Measurements from ENCODE around the gene CPVL. TPM values are rescaled to one million over a fixed set of nuclear protein-coding genes. Genes with fewer than 3 reads are reported as not detected.

Gene CPVL
- total RNA-seq, 1 experiment from 2014 or later, result 46.1 TPM

DNA sequence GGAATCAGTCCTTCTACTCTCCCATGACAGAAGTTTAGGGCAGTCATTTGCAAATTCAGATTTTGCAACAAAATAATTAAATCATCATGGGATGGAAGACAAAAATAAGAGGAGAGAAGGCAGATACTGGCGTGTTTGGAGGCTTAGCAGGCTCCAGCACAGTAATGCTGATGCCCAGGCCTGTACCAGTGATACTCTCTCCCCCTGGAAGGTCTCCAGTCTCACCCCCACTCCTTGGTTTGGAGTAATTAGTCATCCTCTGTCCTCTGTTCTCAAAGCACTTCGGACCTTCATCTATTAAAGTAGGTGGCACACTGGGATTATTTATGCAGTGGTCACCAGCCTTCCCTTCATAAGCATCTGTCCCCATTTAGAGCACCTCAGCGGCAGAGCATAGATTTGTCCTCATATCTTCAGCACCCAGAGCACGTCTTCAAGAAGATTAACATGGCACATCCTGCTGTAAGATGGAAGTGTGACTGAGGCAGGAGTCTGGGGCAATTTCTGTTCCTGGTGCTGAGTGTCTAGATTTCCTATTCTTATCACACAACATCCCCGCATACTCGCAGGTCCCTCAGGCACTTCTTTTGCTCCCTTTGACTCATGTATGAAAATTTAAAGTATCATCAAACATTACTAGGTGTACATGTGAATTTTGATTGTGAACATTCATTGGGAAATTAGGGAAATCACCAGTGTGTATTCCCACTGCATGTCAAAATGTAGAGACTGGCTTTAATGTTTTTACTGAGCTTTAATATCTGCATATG lies 156.9 kb downstream of the CPVL start:
- no peaks in the 10 kb centered on the region for H3K36me3 ChIP-seq (replicated peaks; ENCODE audit: control insufficient read depth, insufficient read depth, low read length)
- H3K4me3 ChIP-seq (ENCODE audit: insufficient read depth, low read depth, low read length), result no peak overlapping the region
- DNase-seq, result no peak
- H3K27me3 ChIP-seq (ENCODE audit: control insufficient read depth, insufficient read depth, low read length), result no peaks in the 10 kb centered on the region

DNA sequence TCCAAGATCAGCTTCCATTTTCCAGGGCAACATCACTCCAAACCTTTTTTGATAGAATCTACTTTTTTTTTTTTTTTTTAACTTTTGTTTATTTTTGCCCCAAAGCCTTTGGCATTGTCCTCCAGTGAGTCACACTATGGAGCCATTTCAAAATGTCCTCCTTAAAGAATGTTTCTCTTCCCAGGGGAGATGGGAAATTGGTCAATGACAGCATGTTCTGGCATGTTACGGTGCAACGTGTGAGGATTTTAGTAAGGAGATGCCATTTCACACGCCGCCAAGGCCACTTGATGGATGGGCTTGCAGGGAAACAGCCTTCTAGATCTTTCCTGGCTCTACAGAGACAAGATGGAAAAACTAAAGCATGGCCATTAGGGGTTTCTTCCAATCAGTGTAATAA lies 157.5 kb downstream of the CPVL start:
- Histone ChIP-seq H3K27me3 (ENCODE audit: control insufficient read depth, insufficient read depth, low read length) (no peaks in the 10 kb centered on the region), H3K36me3 (replicated peaks; ENCODE audit: control insufficient read depth, insufficient read depth, low read length) (no peaks in the 10 kb centered on the region), H3K4me3 (ENCODE audit: insufficient read depth, low read depth, low read length) (no peak overlapping the region)
- no peak for DNase-seq

DNA sequence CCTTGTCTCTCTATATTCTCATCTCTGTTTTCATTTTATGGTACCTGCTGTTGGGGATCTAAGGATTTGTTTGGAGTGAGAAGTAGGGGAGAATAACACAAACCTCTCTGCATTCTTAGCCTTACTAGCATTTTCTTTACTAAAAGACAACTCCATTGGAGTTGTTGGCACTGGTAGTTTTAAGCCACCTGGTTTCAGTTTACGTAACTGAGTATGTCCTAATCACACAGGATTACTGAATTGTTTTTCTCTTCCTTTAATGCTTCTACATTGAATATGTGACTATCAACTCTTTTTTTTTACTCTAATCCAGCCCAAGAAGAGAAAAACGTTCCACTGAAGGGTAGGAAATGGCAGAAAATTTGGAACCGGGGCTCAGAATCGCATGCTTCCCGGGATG lies 158.2 kb downstream of the CPVL start:
- no peak for DNase-seq
- Histone ChIP-seq H3K27me3 (ENCODE audit: control insufficient read depth, insufficient read depth, low read length) (no peaks in the 10 kb centered on the region), H3K4me3 (ENCODE audit: insufficient read depth, low read depth, low read length) (no peak overlapping the region), H3K36me3 (replicated peaks; ENCODE audit: control insufficient read depth, insufficient read depth, low read length) (no peaks in the 10 kb centered on the region)

DNA sequence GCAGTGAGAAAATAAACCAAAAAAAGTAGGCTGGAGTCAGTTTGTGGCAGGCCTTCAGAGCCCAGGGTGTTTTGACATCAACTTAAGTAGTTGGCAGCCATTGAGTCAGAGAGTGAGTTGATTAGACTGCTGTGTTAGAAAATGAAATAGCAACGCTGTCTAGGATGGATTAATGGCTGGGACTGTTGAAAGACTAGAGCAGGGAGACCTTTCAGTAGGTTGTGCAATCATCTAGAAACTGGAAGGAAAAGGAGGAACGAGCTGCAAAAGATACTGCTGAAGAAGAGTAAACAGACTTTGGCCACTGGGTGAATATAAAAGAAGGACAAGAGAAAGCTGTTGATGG lies 159.6 kb downstream of the CPVL start:
- Histone ChIP-seq H3K4me3 (ENCODE audit: insufficient read depth, low read depth, low read length) (no peak overlapping the region), H3K27me3 (ENCODE audit: control insufficient read depth, insufficient read depth, low read length) (no peaks in the 10 kb centered on the region), H3K36me3 (replicated peaks; ENCODE audit: control insufficient read depth, insufficient read depth, low read length) (no peaks in the 10 kb centered on the region)
- DNase-seq, result no peak

DNA sequence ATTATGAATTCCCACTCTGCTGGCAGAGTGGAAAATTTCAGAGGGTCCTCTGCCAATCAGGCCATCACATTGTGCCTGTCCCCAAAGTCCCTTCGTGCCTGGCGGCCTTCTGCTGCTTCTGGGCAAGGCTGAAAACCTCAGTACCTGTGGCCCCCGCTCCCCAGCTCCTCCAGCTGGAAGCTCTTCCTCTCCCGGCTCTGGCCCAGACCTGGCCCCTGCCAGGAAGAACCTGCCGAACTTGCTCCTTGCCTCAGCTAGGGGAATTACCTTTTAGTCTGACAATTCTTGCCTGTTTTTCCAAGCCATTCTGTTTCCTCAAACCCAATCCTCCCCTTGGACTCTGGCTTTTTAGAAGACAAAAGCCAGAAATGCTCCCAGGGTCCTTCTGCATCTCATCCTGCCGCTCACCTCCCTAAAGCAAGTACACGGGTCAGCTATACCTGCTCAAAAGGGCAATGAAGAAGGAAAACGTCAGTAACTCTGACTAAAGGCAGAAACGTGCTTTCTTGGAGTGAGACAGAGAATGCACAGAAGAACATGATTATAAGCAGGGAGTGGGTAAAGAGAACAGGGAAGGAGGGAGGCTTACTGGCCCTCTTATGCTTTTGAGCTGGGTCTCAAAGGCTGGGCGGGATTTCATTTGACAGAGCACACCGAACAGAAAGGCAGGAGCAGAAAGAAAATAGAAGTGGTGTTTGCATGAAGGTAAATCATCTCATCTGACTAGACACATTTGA lies 160.1 kb downstream of the CPVL start:
- DNase-seq, result no peak
- no peaks in the 10 kb centered on the region for H3K27me3 ChIP-seq (ENCODE audit: control insufficient read depth, insufficient read depth, low read length)
- H3K36me3 ChIP-seq (replicated peaks; ENCODE audit: control insufficient read depth, insufficient read depth, low read length), result no peaks in the 10 kb centered on the region
- H3K4me3 ChIP-seq (ENCODE audit: insufficient read depth, low read depth, low read length), result no peak overlapping the region

DNA sequence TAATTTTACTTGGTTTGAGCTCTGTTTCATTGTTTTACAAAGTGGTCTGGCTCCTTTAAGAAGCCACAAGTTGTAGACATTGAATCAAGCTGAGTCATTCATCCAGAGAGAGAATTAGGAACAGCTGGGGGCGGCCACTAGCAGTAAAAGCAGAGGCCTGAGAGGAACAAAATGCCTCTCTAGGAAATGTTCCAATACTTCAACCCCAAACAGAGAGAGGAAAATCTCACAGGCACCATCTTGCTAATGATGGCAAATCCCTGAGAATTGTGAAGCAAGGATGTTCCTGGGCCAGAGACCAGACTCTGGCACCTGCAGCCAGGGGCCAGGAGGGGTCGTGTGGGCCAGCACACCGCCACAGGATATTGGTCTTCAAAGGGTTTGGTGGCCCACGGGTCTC lies 161.7 kb downstream of the CPVL start:
- H3K4me3 ChIP-seq (ENCODE audit: insufficient read depth, low read depth, low read length), result no peak overlapping the region
- H3K27me3 ChIP-seq (ENCODE audit: control insufficient read depth, insufficient read depth, low read length), result no peaks in the 10 kb centered on the region
- H3K36me3 ChIP-seq (replicated peaks; ENCODE audit: control insufficient read depth, insufficient read depth, low read length), result no peaks in the 10 kb centered on the region
- DNase-seq, result peak; percentile 51

DNA sequence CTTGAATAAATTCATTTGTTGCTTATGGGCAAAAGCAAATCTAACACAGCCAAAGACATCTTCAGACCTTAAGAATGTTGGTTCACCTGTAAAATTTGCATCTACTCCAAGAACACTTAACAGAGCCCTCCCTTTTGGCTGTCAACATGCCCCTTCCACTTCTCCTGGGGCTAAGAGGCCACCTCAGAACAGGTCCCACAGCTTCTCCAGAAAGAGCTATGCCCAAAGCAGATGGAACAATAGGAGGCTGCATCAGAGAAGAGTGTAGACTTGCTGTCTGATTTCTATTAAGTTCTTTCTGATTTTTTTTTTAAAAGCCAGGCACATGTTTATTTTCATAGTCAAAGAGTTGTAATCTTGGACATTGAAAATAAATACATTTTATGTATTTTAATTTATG lies 162.1 kb downstream of the CPVL start:
- no peak for DNase-seq
- Histone ChIP-seq H3K4me3 (ENCODE audit: insufficient read depth, low read depth, low read length) (no peak overlapping the region), H3K36me3 (replicated peaks; ENCODE audit: control insufficient read depth, insufficient read depth, low read length) (no peaks in the 10 kb centered on the region), H3K27me3 (ENCODE audit: control insufficient read depth, insufficient read depth, low read length) (no peaks in the 10 kb centered on the region)

DNA sequence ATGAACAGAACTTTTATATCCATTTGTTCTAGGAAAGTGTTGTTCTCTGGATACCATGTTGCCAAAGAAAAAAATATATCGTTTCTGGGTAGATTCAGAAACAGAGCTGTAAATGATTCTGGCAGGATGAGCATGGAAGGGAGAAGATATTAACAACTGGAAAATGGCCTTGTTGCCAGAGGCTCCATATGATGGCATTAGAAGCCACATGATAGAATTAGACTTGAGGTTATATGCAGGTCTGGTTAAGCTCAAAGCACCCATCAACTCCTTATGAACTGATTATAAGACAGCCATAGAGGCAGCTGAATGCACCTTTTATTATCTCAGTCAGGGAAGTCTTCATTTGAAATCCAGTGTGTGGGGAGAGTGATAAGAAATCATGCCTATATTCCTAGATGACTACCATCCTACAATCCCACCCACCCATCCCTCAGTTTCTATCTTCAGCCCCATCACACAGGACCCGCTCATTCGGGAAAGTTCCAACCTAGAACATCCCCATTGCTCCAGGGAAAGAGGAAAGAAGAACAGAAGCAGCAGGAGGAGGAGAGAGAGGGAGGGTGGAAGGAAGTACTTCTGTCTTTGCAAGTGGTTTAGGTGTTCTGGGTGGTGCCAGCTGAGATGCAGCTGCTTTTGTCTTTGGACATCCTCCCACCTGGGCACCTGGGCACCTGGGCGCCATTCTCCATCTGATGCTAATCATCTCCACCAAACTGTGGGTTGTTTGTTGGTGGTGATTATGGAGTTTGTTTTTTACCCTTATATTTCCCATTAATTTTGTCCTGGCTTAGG lies 162.7 kb downstream of the CPVL start:
- Histone ChIP-seq H3K36me3 (replicated peaks; ENCODE audit: control insufficient read depth, insufficient read depth, low read length) (no peaks in the 10 kb centered on the region), H3K27me3 (ENCODE audit: control insufficient read depth, insufficient read depth, low read length) (no peaks in the 10 kb centered on the region), H3K4me3 (ENCODE audit: insufficient read depth, low read depth, low read length) (no peak overlapping the region)
- DNase-seq, result no peak

DNA sequence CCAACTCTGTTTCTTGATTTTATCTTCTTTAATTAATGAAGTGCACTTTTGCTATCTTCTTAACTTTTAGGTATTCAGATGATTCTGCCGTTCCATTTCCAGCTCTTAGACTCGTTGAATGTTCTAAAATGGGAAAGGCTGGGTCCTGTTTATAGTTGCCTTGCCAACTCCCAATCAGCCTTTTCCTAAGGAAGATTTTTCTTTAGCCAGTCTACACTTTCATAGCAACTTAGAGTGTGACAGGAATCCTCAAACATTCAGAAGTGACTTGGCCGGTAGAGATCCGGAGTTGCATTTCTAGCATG lies 165.2 kb downstream of the CPVL start:
- H3K4me3 ChIP-seq (ENCODE audit: insufficient read depth, low read depth, low read length), result no peak overlapping the region
- H3K27me3 ChIP-seq (ENCODE audit: control insufficient read depth, insufficient read depth, low read length), result no peaks in the 10 kb centered on the region
- no peaks in the 10 kb centered on the region for H3K36me3 ChIP-seq (replicated peaks; ENCODE audit: control insufficient read depth, insufficient read depth, low read length)
- no peak for DNase-seq

DNA sequence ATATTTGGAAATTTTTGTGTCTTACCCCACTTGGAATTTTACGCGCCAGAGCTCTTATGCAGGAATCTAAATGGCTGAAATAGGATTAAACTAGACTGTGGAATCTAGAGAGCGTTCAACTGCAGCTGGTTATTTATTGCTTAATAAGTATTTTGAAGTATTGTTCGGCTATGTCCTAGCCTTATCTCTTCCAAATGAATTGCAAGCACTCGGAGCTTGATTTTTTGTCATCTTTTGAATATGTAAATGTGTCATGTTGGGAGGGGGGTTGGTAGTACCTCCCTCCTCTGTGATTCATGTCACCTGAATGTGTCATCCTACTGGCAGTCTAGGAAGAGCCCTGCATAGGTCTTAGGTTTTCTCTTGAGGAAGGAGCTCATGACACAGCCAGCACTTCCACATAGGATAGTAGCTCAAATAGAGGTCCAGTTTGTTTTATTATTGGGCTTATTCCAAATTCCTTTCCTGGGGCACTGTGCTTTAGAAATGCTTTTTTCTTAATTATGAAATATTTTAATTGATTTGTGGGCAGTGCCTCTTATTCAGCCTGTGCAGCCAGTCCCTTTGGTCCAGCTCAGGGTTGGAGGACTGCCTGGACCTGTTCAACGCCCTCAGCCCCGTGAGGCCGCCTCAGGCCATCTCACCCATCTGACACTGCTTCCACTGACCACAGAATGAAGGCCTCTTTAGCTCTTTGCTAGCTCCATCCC lies 165.7 kb downstream of the CPVL start:
- Histone ChIP-seq H3K4me3 (ENCODE audit: insufficient read depth, low read depth, low read length) (no peak overlapping the region), H3K27me3 (ENCODE audit: control insufficient read depth, insufficient read depth, low read length) (no peaks in the 10 kb centered on the region), H3K36me3 (replicated peaks; ENCODE audit: control insufficient read depth, insufficient read depth, low read length) (no peaks in the 10 kb centered on the region)
- no peak for DNase-seq

DNA sequence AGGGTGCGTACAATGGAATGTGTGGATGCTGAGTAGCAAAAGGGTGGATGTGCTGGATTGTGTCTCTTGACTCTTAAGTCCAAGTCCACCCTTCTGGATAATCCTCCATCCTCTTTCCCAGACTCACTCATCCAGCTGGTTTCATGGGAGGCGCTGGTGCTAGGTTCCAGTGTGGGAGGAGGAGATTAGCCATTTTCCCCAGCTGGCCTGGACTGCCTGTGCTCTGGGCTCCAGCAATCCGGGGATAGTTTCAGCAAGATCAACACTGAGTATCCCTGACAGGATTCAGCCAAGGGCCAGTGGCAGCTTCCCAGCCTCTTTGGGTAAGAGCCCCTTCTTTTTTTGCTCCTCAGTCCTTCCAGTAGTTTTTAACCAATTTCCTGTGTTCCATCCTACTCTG lies 166.6 kb downstream of the CPVL start:
- no peak for DNase-seq
- H3K4me3 ChIP-seq (ENCODE audit: insufficient read depth, low read depth, low read length), result no peak overlapping the region
- no peaks in the 10 kb centered on the region for H3K27me3 ChIP-seq (ENCODE audit: control insufficient read depth, insufficient read depth, low read length)
- H3K36me3 ChIP-seq (replicated peaks; ENCODE audit: control insufficient read depth, insufficient read depth, low read length), result no peaks in the 10 kb centered on the region

DNA sequence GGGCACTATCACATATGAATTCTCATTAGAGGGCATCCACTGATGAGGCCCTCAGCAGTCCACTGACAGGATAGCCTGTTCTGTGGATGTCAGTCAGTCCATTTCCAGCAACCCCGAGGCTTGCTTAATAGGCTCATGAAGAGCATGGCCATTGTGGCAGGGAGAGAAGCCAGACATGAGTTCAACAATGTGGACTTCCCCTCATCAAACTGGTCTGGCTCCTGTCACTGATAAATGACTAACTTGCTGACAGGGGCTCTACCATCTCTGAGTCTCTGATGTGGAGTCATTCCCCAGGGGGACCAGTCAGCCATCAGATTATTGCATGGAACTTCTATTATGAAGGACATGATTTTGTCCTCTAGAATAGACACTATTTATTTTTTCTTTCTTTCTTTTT lies 168.5 kb downstream of the CPVL start:
- Histone ChIP-seq H3K36me3 (replicated peaks; ENCODE audit: control insufficient read depth, insufficient read depth, low read length) (no peaks in the 10 kb centered on the region), H3K27me3 (ENCODE audit: control insufficient read depth, insufficient read depth, low read length) (no peaks in the 10 kb centered on the region), H3K4me3 (ENCODE audit: insufficient read depth, low read depth, low read length) (no peak overlapping the region)
- no peak for DNase-seq

DNA sequence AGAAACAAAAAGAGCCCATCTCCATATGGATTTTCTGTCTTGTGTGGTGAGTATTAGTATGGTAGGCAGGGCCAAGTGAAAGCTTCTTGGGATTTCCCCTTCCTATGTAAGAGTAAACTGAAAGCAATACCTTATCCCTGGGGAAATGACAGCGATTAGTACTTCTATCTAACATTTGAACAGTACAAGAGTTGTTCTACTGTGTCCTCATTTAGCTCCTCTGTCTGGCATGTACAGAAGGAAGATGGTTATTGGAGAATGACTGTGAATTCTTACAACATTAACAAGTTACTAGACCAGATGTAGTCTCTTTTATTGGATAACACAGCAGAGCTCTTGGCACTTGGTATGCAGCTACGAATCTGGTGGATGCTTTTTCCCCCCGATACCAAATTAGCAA lies 170.3 kb downstream of the CPVL start:
- DNase-seq, result no peak
- H3K27me3 ChIP-seq (ENCODE audit: control insufficient read depth, insufficient read depth, low read length), result no peaks in the 10 kb centered on the region
- H3K4me3 ChIP-seq (ENCODE audit: insufficient read depth, low read depth, low read length), result no peak overlapping the region
- H3K36me3 ChIP-seq (replicated peaks; ENCODE audit: control insufficient read depth, insufficient read depth, low read length), result no peaks in the 10 kb centered on the region

DNA sequence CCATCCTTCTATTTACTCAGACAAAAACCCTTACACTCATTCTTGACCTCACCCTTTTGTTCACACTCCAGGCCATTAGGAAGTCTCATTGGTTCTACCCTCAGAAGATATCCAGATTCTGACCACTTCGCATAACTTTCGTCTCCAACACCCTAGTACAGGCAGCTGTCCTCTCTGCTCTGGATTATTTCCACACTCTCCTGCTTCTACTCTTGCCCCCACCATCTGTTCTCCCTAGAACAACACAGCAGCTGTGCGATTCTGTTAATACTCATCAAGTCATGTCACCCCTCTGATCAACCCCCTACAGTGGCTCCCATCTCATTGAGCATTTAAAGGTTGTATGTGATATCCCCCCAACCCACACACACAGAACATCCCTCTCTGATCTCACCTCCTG lies 172.7 kb downstream of the CPVL start:
- H3K4me3 ChIP-seq (ENCODE audit: insufficient read depth, low read depth, low read length), result no peak overlapping the region
- DNase-seq, result no peak
- H3K36me3 ChIP-seq (replicated peaks; ENCODE audit: control insufficient read depth, insufficient read depth, low read length), result no peaks in the 10 kb centered on the region
- no peaks in the 10 kb centered on the region for H3K27me3 ChIP-seq (ENCODE audit: control insufficient read depth, insufficient read depth, low read length)
